H9 (cell line): ENCODE data around the gene INSC. TPM values are rescaled to one million over a fixed set of nuclear protein-coding genes. Genes with fewer than 3 reads are reported as not detected.

Experiments
- DNase-seq: peaks from one replicate; pipeline ENCODE4 v3.0.0-alpha.2; 2017
- H2AFZ ChIP-seq: one replicate; pipeline ENCODE4 v1.6.1; 2013; ENCODE audit warnings: mild to moderate bottlenecking, low read length, control low read depth, moderate library complexity
- H2AK5ac ChIP-seq: 2 replicates; pipeline ENCODE4 v1.6.1; 2013; ENCODE audit warnings: low read length, control low read depth, mixed read lengths; ENCODE audit not compliant: insufficient read length
- H2BK120ac ChIP-seq: one replicate; pipeline ENCODE4 v1.6.1; 2013; ENCODE audit warnings: low read depth, mild to moderate bottlenecking, low read length, control low read depth, inconsistent platforms; ENCODE audit not compliant: poor library complexity, severe bottlenecking
- H2BK12ac ChIP-seq: 2 replicates; pipeline ENCODE4 v1.6.1; 2013; ENCODE audit warnings: low read length, control low read depth, mixed read lengths, low read depth; ENCODE audit not compliant: insufficient read length
- H2BK15ac ChIP-seq: 2 replicates; pipeline ENCODE4 v1.6.1; 2013; ENCODE audit warnings: low read depth, low read length, control low read depth
- H2BK20ac ChIP-seq: one replicate; pipeline ENCODE4 v1.6.1; 2013; ENCODE audit warnings: low read depth, mild to moderate bottlenecking, low read length, control low read depth, inconsistent platforms; ENCODE audit not compliant: poor library complexity, severe bottlenecking
- H2BK5ac ChIP-seq: 2 replicates; pipeline ENCODE4 v1.6.1; 2013; ENCODE audit warnings: low read length, control low read depth, mixed read lengths; ENCODE audit not compliant: insufficient read length
- H3K14ac ChIP-seq: 2 replicates; pipeline ENCODE4 v1.6.1; 2013; ENCODE audit warnings: low read length, control low read depth; ENCODE audit not compliant: insufficient read depth
- H3K18ac ChIP-seq: 2 replicates; pipeline ENCODE4 v1.6.1; 2013; ENCODE audit warnings: low read depth, mild to moderate bottlenecking, mixed read lengths, low read length, control low read depth; ENCODE audit not compliant: insufficient read length
- H3K23ac ChIP-seq: 2 replicates; pipeline ENCODE4 v1.6.1; 2013; ENCODE audit warnings: low read length, control low read depth, mixed read lengths, low read depth; ENCODE audit not compliant: insufficient read length
- H3K23me2 ChIP-seq: 2 replicates; pipeline ENCODE4 v1.6.1; 2013; ENCODE audit warnings: low read depth, mild to moderate bottlenecking, mixed read lengths, low read length, control low read depth; ENCODE audit not compliant: insufficient read length, poor library complexity, severe bottlenecking
- H3K27ac ChIP-seq: 2 replicates; pipeline ENCODE4 v1.5.1; 2013; ENCODE audit warnings: low read length, control low read depth, mixed read lengths, low read depth; ENCODE audit not compliant: insufficient read length
- H3K27me3 ChIP-seq: 2 replicates; pipeline ENCODE4 v1.6.1; 2013; ENCODE audit warnings: low read length, control low read depth, inconsistent platforms; ENCODE audit not compliant: insufficient read depth
- H3K4ac ChIP-seq: 2 replicates; pipeline ENCODE4 v1.6.1; 2013; ENCODE audit warnings: low read depth, mild to moderate bottlenecking, control low read depth, inconsistent platforms, low read length, moderate library complexity
- H3K4me1 ChIP-seq: 2 replicates; pipeline ENCODE4 v1.6.1; 2013; ENCODE audit warnings: low read length, control low read depth, inconsistent platforms; ENCODE audit not compliant: insufficient read depth
- H3K4me2 ChIP-seq: 2 replicates; pipeline ENCODE4 v1.6.1; 2013; ENCODE audit warnings: low read length, control low read depth, mixed read lengths; ENCODE audit not compliant: insufficient read length, insufficient read depth
- H3K56ac ChIP-seq: 2 replicates; pipeline ENCODE4 v1.6.1; 2013; ENCODE audit warnings: low read depth, mild to moderate bottlenecking, mixed read lengths, low read length, control low read depth; ENCODE audit not compliant: insufficient read length
- H3K79me1 ChIP-seq: 2 replicates; pipeline ENCODE4 v1.6.1; 2013; ENCODE audit warnings: low read depth, mild to moderate bottlenecking, moderate library complexity, low read length, control low read depth, inconsistent platforms; ENCODE audit not compliant: insufficient read depth, poor library complexity, severe bottlenecking
- H3K79me2 ChIP-seq: 2 replicates; pipeline ENCODE4 v1.6.1; 2013; ENCODE audit warnings: low read length, control low read depth, inconsistent platforms; ENCODE audit not compliant: insufficient read depth
- H3K9ac ChIP-seq: 2 replicates; pipeline ENCODE4 v1.6.1; 2013; ENCODE audit warnings: low read length, control low read depth, mixed read lengths; ENCODE audit not compliant: insufficient read length; ENCODE audit errors: extremely low read depth
- H3K9me3 ChIP-seq: one replicate; pipeline ENCODE4 v1.6.1; 2013; ENCODE audit warnings: low read depth, low read length, inconsistent platforms; ENCODE audit not compliant: control insufficient read depth
- H3T11ph ChIP-seq: one replicate; pipeline ENCODE4 v1.6.1; 2013; ENCODE audit warnings: mild to moderate bottlenecking, low read length, control low read depth, inconsistent platforms
- H4K20me1 ChIP-seq: one replicate; pipeline ENCODE4 v1.6.1; 2013; ENCODE audit not compliant: control insufficient read depth, insufficient read length, insufficient read depth
- H4K5ac ChIP-seq: 2 replicates; pipeline ENCODE4 v1.6.1; 2013; ENCODE audit warnings: low read depth, mild to moderate bottlenecking, mixed read lengths, low read length, control low read depth; ENCODE audit not compliant: insufficient read length
- H4K8ac ChIP-seq: replicated peaks from 2 replicates; pipeline ENCODE4 v1.6.1; 2013; ENCODE audit warnings: low read length, control low read depth, mixed read lengths, low read depth; ENCODE audit not compliant: insufficient read length
- H4K91ac ChIP-seq: 2 replicates; pipeline ENCODE4 v1.6.1; 2013; ENCODE audit warnings: low read depth, mild to moderate bottlenecking, moderate library complexity, mixed read lengths, low read length, control low read depth; ENCODE audit not compliant: insufficient read length
- H3K27ac Mint-ChIP-seq, 3 experiments: 2 replicates in 2 of 3; 3 replicates in 1 of 3; pipeline ENCODE4 v1.8.0; 2020 to 2021; ENCODE audit warnings: mixed read lengths in 3 of 3, mild to moderate bottlenecking in 1 of 3, moderate library complexity in 1 of 3
- H3K27me3 Mint-ChIP-seq: 2 replicates; pipeline ENCODE4 v1.8.0; 2021; ENCODE audit warnings: low read depth, mild to moderate bottlenecking, moderate library complexity, mixed read lengths
- H3K36me3 Mint-ChIP-seq, 3 experiments: 2 replicates in 2 of 3; 3 replicates in 1 of 3; pipeline ENCODE4 v1.8.0; 2020 to 2021; ENCODE audit warnings: low read depth in 3 of 3, mixed read lengths in 3 of 3; ENCODE audit not compliant: insufficient read depth in 1 of 3
- H3K4me1 Mint-ChIP-seq, 2 experiments: 2 replicates each; pipeline ENCODE4 v1.8.0; 2020; ENCODE audit warnings: mixed read lengths in 2 of 2
- H3K4me3 Mint-ChIP-seq, 2 experiments: 2 replicates in 1 of 2; 3 replicates in 1 of 2; pipeline ENCODE4 v1.8.0; 2020 to 2021; ENCODE audit warnings: mild to moderate bottlenecking in 2 of 2, mixed read lengths in 2 of 2, moderate library complexity in 1 of 2
- H3K9me3 Mint-ChIP-seq, 2 experiments: 2 replicates in 1 of 2; 3 replicates in 1 of 2; pipeline ENCODE4 v1.8.0; 2020; ENCODE audit warnings: mild to moderate bottlenecking in 2 of 2, mixed read lengths in 2 of 2, moderate library complexity in 1 of 2
- CTCF ChIP-seq: fragments of 200-600 bp; sonication (generic); conservative IDR thresholded peaks from 3 replicates; pipeline ENCODE4 v1.8.0; 2021; ENCODE audit warnings: antibody characterized with exemption, mild to moderate bottlenecking
- WGBS: extraction: QIAGEN DNeasy Blood & Tissue Kit; methylation state at CpG from one replicate; pipeline ENCODE4 v1.1.7; 2013; ENCODE audit warnings: missing lambda C conversion rate, low lambda C conversion rate, mixed read lengths; ENCODE audit not compliant: insufficient read length; ENCODE audit errors: extremely low coverage; 5-methylcytosine and 5-hydroxymethylcytosine counted together
- total RNA-seq: library from RNA; stranded (reverse); gene quantifications from 2 replicates; pipeline ENCODE4 v1.2.1, GENCODE V29; 2021

INSC gene
- total RNA-seq, 1 experiment from 2014 or later = not detected

GRCh38 chr11:15185021-15185420 is 70.3 kb downstream of the INSC start:
- peaks cover 18% of the 10 kb centered on the region in 2 experiments for H3K4me1 Mint-ChIP-seq
- no CpG with 5 or more reads among the region's 1 CpG for WGBS
- no peaks in the 10 kb centered on the region for H3K9me3 ChIP-seq
- H2BK15ac ChIP-seq = no peak overlapping the region
- no peak overlapping the region for H3K27ac ChIP-seq
- H3K18ac ChIP-seq = no peak overlapping the region
- H3K23ac ChIP-seq = no peak overlapping the region
- H3T11ph ChIP-seq = no peak overlapping the region
- no peak overlapping the region for H2AFZ ChIP-seq
- H2BK12ac ChIP-seq = no peak overlapping the region
- H3K79me2 ChIP-seq = no peaks in the 10 kb centered on the region
- H3K4ac ChIP-seq = no peak overlapping the region
- no peak overlapping the region for H2AK5ac ChIP-seq
- H3K14ac ChIP-seq = no peak overlapping the region
- no peak overlapping the region for H3K4me3 Mint-ChIP-seq
- H3K9me3 Mint-ChIP-seq = no peaks in the 10 kb centered on the region
- no peaks in the 10 kb centered on the region for H4K20me1 ChIP-seq
- no peak overlapping the region for H4K5ac ChIP-seq
- H4K91ac ChIP-seq = no peak overlapping the region
- no peak overlapping the region for H3K56ac ChIP-seq
- H3K4me1 ChIP-seq = peaks cover 3% of the 10 kb centered on the region; the same call in 1 of the 2 replicates
- no peak for TF ChIP-seq CTCF
- H3K27ac Mint-ChIP-seq = no peak overlapping the region
- no peaks in the 10 kb centered on the region for H3K23me2 ChIP-seq
- no peaks in the 10 kb centered on the region for H3K27me3 ChIP-seq
- H2BK120ac ChIP-seq = no peak overlapping the region
- H3K9ac ChIP-seq = no peak overlapping the region
- H2BK5ac ChIP-seq = no peak overlapping the region
- no peak overlapping the region for H2BK20ac ChIP-seq
- DNase-seq = no peak
- no peaks in the 10 kb centered on the region for H3K27me3 Mint-ChIP-seq
- no peaks in the 10 kb centered on the region; a peak in 1 of 7 replicates for H3K36me3 Mint-ChIP-seq
- H3K4me2 ChIP-seq = no peak overlapping the region
- H3K79me1 ChIP-seq = no peaks in the 10 kb centered on the region
- H4K8ac ChIP-seq = no peak overlapping the region
